K562 (cell line): Measurements from ENCODE around the gene IGLL1. TPM values are rescaled to one million over a fixed set of nuclear protein-coding genes. Genes with fewer than 3 reads are reported as not detected.

ENCODE experiments used
- ATAC-seq: fragments of 200-7000 bp; cut with Tn5 transposase; 3 replicates; pipeline ENCODE4 v1.9.1; 2020; ENCODE audit warnings: moderate library complexity
- BruUV-seq: library from RNA; stranded (reverse); fragments of 400-500 nt; replicated peaks from 2 replicates; lab custom pipeline; 2021; lab: Mats Ljungman, UMichigan
- CTCF ChIA-PET: fragments of 300-600 bp; formaldehyde crosslinking; extraction: SDS; loops from one replicate; lab custom pipeline; 2021; ENCODE audit warnings: low intra/inter-chr PET ratio; lab: Yijun Ruan, JAX
- POLR2A ChIA-PET: fragments of 300-600, 350-650 bp; sonication (Branson Sonifier 250); formaldehyde crosslinking; extraction: SDS; loops from one replicate; lab custom pipeline; 2021; ENCODE audit warnings: antibody characterized with exemption, inconsistent platforms; lab: Yijun Ruan, JAX
- DNase-seq, 4 experiments: peaks; one replicate each; pipeline versions ENCODE4 v3.0.0 to v3.0.0-alpha.2; 2011 to 2018; ENCODE audit warnings: low spot score in 3 of 4, mixed read lengths in 3 of 4; ENCODE audit errors: extremely low read depth in 1 of 4
- FAIRE-seq: peaks from 2 replicates; lab custom pipeline; 2011; peaks lifted over from hg19 to GRCh38; lab: Jason Lieb, UNC
- H2AFZ ChIP-seq: 2 replicates; pipeline ENCODE4 v1.6.0; 2011; ENCODE audit warnings: low read depth, low read length, control low read depth, inconsistent platforms
- H3K27ac ChIP-seq: fragments of 200-600 bp; 3 replicates; pipeline ENCODE4 v1.8.0; 2011; ENCODE audit warnings: low read depth, mild to moderate bottlenecking, control low read depth, inconsistent platforms, low read length, moderate library complexity, mixed read lengths; ENCODE audit errors: extremely low read depth
- H3K27me3 ChIP-seq, 2 experiments: fragments of 300-600 bp in 1 of 2; 2 replicates in 1 of 2; 3 replicates in 1 of 2; pipeline versions ENCODE4 v1.6.0 to v1.8.0; 2011; ENCODE audit warnings: inconsistent platforms in 2 of 2, low read length in 2 of 2, mild to moderate bottlenecking in 1 of 2, mixed read lengths in 1 of 2, moderate library complexity in 1 of 2; ENCODE audit not compliant: control insufficient read depth in 2 of 2, insufficient read depth in 2 of 2
- H3K36me3 ChIP-seq: fragments of 300-600 bp; 3 replicates; pipeline ENCODE4 v1.8.0; 2011; ENCODE audit warnings: mild to moderate bottlenecking, low read length, inconsistent platforms; ENCODE audit not compliant: control insufficient read depth, insufficient read depth
- H3K4me1 ChIP-seq, 2 experiments: fragments of 200-600 bp in 1 of 2; replicated peaks in 1 of 2; 2 replicates in 1 of 2; 3 replicates in 1 of 2; pipeline versions ENCODE4 v1.5.1 to v1.8.0; 2011; ENCODE audit warnings: inconsistent platforms in 2 of 2, low read length in 2 of 2, mild to moderate bottlenecking in 1 of 2, mixed read lengths in 1 of 2, moderate library complexity in 1 of 2; ENCODE audit not compliant: control insufficient read depth in 2 of 2, insufficient read depth in 2 of 2
- H3K4me2 ChIP-seq: 2 replicates; pipeline ENCODE4 v1.6.1; 2011; ENCODE audit warnings: low read length, control low read depth, inconsistent platforms, mixed read lengths; ENCODE audit not compliant: insufficient read depth
- H3K4me3 ChIP-seq: fragments of 200-600 bp; sonication (generic), shearing (Covaris generic); 2 replicates; pipeline ENCODE4 v1.5.1; 2016; ENCODE audit warnings: control low read depth, inconsistent platforms
- H3K79me2 ChIP-seq: fragments of 200-600 bp; 3 replicates; pipeline ENCODE4 v1.8.0; 2011; ENCODE audit warnings: low read length, inconsistent platforms; ENCODE audit not compliant: control insufficient read depth, insufficient read depth
- H3K9ac ChIP-seq, 2 experiments: 2 replicates each; pipeline versions ENCODE4 v1.6.0 to v1.6.1; 2011; ENCODE audit warnings: low read depth in 2 of 2, low read length in 2 of 2, control low read depth in 1 of 2, inconsistent platforms in 1 of 2, mild to moderate bottlenecking in 1 of 2, mixed read lengths in 1 of 2; ENCODE audit not compliant: insufficient read depth in 1 of 2
- H3K9me1 ChIP-seq: one replicate; pipeline ENCODE4 v1.6.0; 2011; ENCODE audit warnings: inconsistent platforms, mild to moderate bottlenecking, low read length, moderate library complexity; ENCODE audit not compliant: control insufficient read depth, insufficient read depth
- H3K9me3 ChIP-seq: replicated peaks from 2 replicates; pipeline ENCODE4 v1.5.1; 2011; ENCODE audit warnings: low read depth, low read length, inconsistent platforms; ENCODE audit not compliant: control insufficient read depth, insufficient read depth
- H4K20me1 ChIP-seq: replicated peaks from 2 replicates; pipeline ENCODE4 v1.6.1; 2011; ENCODE audit warnings: low read length, inconsistent platforms, mixed read lengths; ENCODE audit not compliant: control insufficient read depth, insufficient read depth
- BCOR ChIP-seq: fragments of 450-650 bp; IDR thresholded peaks from 2 replicates; pipeline ENCODE4 v1.6.1; 2016
- DDX20 ChIP-seq: fragments of 450-650 bp; IDR thresholded peaks from 2 replicates; pipeline ENCODE4 v1.6.1; 2016; ENCODE audit warnings: missing genetic modification characterization, low read depth, mild to moderate bottlenecking, missing compliant biosample characterization, moderate library complexity
- E4F1 ChIP-seq: fragments of 250-450 bp; sonication (Bioruptor Pico); IDR thresholded peaks from 2 replicates; pipeline ENCODE4 v1.5.0; 2021; ENCODE audit warnings: mild to moderate bottlenecking, borderline replicate concordance
- NCOA6 ChIP-seq: fragments of 450-650 bp; IDR thresholded peaks from 2 replicates; pipeline ENCODE4 v1.6.1; 2017; ENCODE audit warnings: mild to moderate bottlenecking
- PHB2 ChIP-seq: fragments of 450-650 bp; IDR thresholded peaks from 2 replicates; pipeline ENCODE4 v1.6.1; 2017; ENCODE audit warnings: low read depth
- PREB ChIP-seq: sonication (generic); formaldehyde crosslinking; IDR thresholded peaks from 2 replicates; pipeline ENCODE4 v1.8.1; 2023; ENCODE audit warnings: mild to moderate bottlenecking, missing genetic modification reagents
- RERE ChIP-seq: sonication (generic); formaldehyde crosslinking; IDR thresholded peaks from 2 replicates; pipeline ENCODE4 v1.8.0; 2023; ENCODE audit warnings: missing genetic modification reagents, mild to moderate bottlenecking, borderline replicate concordance
- TAL1 ChIP-seq: fragments of 450-650 bp; IDR thresholded peaks from 2 replicates; pipeline ENCODE4 v1.6.1; 2016; ENCODE audit warnings: mild to moderate bottlenecking
- ZBTB12 ChIP-seq: fragments of 250-450 bp; sonication (Bioruptor Pico); IDR thresholded peaks from 2 replicates; pipeline ENCODE4 v1.4.0; 2020
- ZNF24 ChIP-seq: fragments of 450-650 bp; IDR thresholded peaks from 2 replicates; pipeline ENCODE4 v1.6.1; 2016
- in situ Hi-C: fragments of 300-500 bp; cut with MboI; formaldehyde crosslinking; loops from 4 replicates; pipeline ENCODE4 v1.15.0; 2018; ENCODE audit warnings: inconsistent platforms, mixed read lengths
- intact Hi-C: fragments of 100-400 bp; cut with micrococcal nuclease; formaldehyde crosslinking; loops from 2 replicates; pipeline ENCODE4 v1.14.2; 2022
- polyA plus RNA-seq, 8 experiments: library from polyadenylated mRNA; depleted of rRNA in 4 of 8; stranded (reverse) in 5 of 8; unstranded in 3 of 8; fragments of >200 nt; fragmentation: Nextera tagmentation in 2 of 8; fragmentation: Illumina TruSeq in 1 of 8; extraction: Ambion mirVana in 2 of 8; extraction: Trizol in 1 of 8; gene quantifications; 2 replicates each; pipeline versions ENCODE4 v1.2.1 to v1.2.3, GENCODE V29; 2011 to 2014; ENCODE audit warnings: inconsistent platforms in 1 of 8, missing spikeins in 1 of 8
- total RNA-seq, 7 experiments: library from RNA; depleted of rRNA in 6 of 7; stranded (reverse); fragments of >200 nt in 6 of 7; fragmentation: Illumina TruSeq in 2 of 7; extraction: Trizol in 2 of 7; gene quantifications; 2 replicates each; pipeline versions ENCODE4 v1.2.1 to v1.2.3, GENCODE V29; 2011 to 2021; ENCODE audit warnings: low replicate concordance in 1 of 7

Gene IGLL1
- total and polyA plus RNA-seq, 9 of the 15 experiments (the other 6 are each of a cell fraction or from before 2014, with no cell fraction given), result 0.10 to 0.32 (median 0.20) TPM; not detected in 6

- Histone ChIP-seq H3K27me3 (no peaks in the 10 kb centered on the region; a peak in 1 of 5 replicates), H4K20me1 (no peaks in the 10 kb centered on the region), H2AFZ (no peak overlapping the region), H3K9me3 (no peaks in the 10 kb centered on the region), H3K36me3 (no peaks in the 10 kb centered on the region), H3K27ac (no peak overlapping the region), H3K9me1 (no peaks in the 10 kb centered on the region), H3K4me2 (no peak overlapping the region), H3K4me3 (no peak overlapping the region), H3K9ac (no peak overlapping the region), H3K4me1 (no peaks in the 10 kb centered on the region), H3K79me2 (no peaks in the 10 kb centered on the region)
- FAIRE-seq, result no peak
- DNase-seq, result no peak
- in situ Hi-C loops, result no loop called here
- intact Hi-C loops, result no loop called here
- no peak for ATAC-seq
- ChIA-PET CTCF (no interaction called here), POLR2A (no interaction called here)
- BruUV-seq, result no TSS peak
- TF ChIP-seq BCOR (no peak), RERE (CRISPR knock-in tag) (no peak), ZNF24 (no peak), PHB2 (no peak), E4F1 (CRISPR knock-in tag) (no peak), NCOA6 (no peak), DDX20 (tag) (no peak), PREB (CRISPR knock-in tag) (no peak), ZBTB12 (CRISPR knock-in tag) (no peak), TAL1 (no peak)
Observed at GRCh38 chr22:23552573-23552972, 27.5 kb downstream of the IGLL1 start.
